HCT116 (cell line): Measurements from ENCODE around the gene NMRAL1. TPM values are rescaled to one million over a fixed set of nuclear protein-coding genes. Genes with fewer than 3 reads are reported as not detected.

Experiments
- ATAC-seq: fragments of 200-7000 bp; cut with Tn5 transposase; 2 replicates; pipeline ENCODE4 v1.9.1; 2020; ENCODE audit warnings: mild to moderate bottlenecking, moderate library complexity
- BruUV-seq: library from RNA; stranded (reverse); fragments of 400-500 nt; replicated peaks from 2 replicates; lab custom pipeline; 2021; lab: Mats Ljungman, UMichigan
- CTCF ChIA-PET: fragments of 300-600 bp; sonication (Branson Sonifier 250); formaldehyde crosslinking; loops from one replicate; lab custom pipeline; 2021; ENCODE audit warnings: antibody characterized with exemption; lab: Charles Lee
- POLR2A ChIA-PET: fragments of 300-600, 350-600 bp; sonication (Branson Sonifier 250); formaldehyde crosslinking; loops from one replicate; lab custom pipeline; 2021; ENCODE audit warnings: antibody characterized with exemption; lab: Charles Lee
- RAD21 ChIA-PET, 2 experiments: fragments of 300-600 bp; sonication (Branson Sonifier 250); formaldehyde crosslinking; loops; one replicate each; lab custom pipeline; 2023; ENCODE audit warnings: low total read pairs in 2 of 2; ENCODE audit not compliant: uncharacterized antibody in 2 of 2, unreplicated experiment in 2 of 2, low non-redundant PET in 1 of 2; lab: Charles Lee
- DNase-seq: peaks from one replicate; pipeline ENCODE4 v3.0.0-alpha.2; 2010; ENCODE audit warnings: low read depth, low spot score
- H2AFZ ChIP-seq: fragments of 200-600 bp; shearing (Covaris generic), sonication (generic); 2 replicates; pipeline ENCODE4 v1.6.1; 2017; ENCODE audit warnings: low read depth, mixed run types, mixed read lengths, antibody characterized with exemption, low read length; ENCODE audit not compliant: poor library complexity, severe bottlenecking
- H3K27ac ChIP-seq: 2 replicates; pipeline ENCODE4 v1.5.1; 2012; ENCODE audit warnings: low read depth, low read length
- H3K27me3 ChIP-seq: fragments of 200-600 bp; sonication (generic); 2 replicates; pipeline ENCODE4 v1.6.1; 2016; ENCODE audit warnings: mixed run types, low read length, mixed read lengths; ENCODE audit not compliant: insufficient read depth
- H3K36me3 ChIP-seq, 2 experiments: fragments of 200-500 bp in 1 of 2; fragments of 200-600 bp in 1 of 2; sonication (Bioruptor generic) in 1 of 2; sonication (generic) in 1 of 2; 2 replicates each; pipeline versions ENCODE4 v1.5.1 to v1.6.1; 2014 to 2016; ENCODE audit warnings: low read length in 2 of 2, inconsistent platforms in 1 of 2, mixed read lengths in 1 of 2, mixed run types in 1 of 2; ENCODE audit not compliant: insufficient read depth in 2 of 2, control insufficient read depth in 1 of 2
- H3K4me1 ChIP-seq, 2 experiments: fragments of 200-600 bp in 1 of 2; sonication (generic) in 1 of 2; 2 replicates each; pipeline versions ENCODE4 v1.5.1 to v1.6.1; 2012 to 2017; ENCODE audit warnings: low read length in 2 of 2, inconsistent platforms in 1 of 2, mild to moderate bottlenecking in 1 of 2, mixed read lengths in 1 of 2, mixed run types in 1 of 2, moderate library complexity in 1 of 2; ENCODE audit not compliant: insufficient read depth in 2 of 2, control insufficient read depth in 1 of 2
- H3K4me2 ChIP-seq: fragments of 200-600 bp; sonication (generic); 2 replicates; pipeline ENCODE4 v1.6.1; 2017; ENCODE audit warnings: mixed run types, low read length, mixed read lengths
- H3K4me3 ChIP-seq, 2 experiments: fragments of 200-600 bp in 1 of 2; sonication (generic) in 1 of 2; replicated peaks in 1 of 2; 2 replicates each; pipeline ENCODE4 v1.5.1; 2011 to 2016; ENCODE audit warnings: low read length in 2 of 2, control low read depth in 1 of 2, low read depth in 1 of 2, mild to moderate bottlenecking in 1 of 2, mixed read lengths in 1 of 2, mixed run types in 1 of 2
- H3K79me2 ChIP-seq: fragments of 200-600 bp; sonication (generic); 2 replicates; pipeline ENCODE4 v1.6.1; 2017; ENCODE audit warnings: mild to moderate bottlenecking, mixed run types, low read length, moderate library complexity, mixed read lengths; ENCODE audit not compliant: insufficient read depth
- H3K9ac ChIP-seq: fragments of 200-600 bp; sonication (generic); 2 replicates; pipeline ENCODE4 v1.6.1; 2016; ENCODE audit warnings: low read length, mixed read lengths
- H3K9me2 ChIP-seq: fragments of 200-600 bp; sonication (generic), shearing (Covaris generic); 2 replicates; pipeline ENCODE4 v1.6.1; 2017; ENCODE audit warnings: mixed run types, mild to moderate bottlenecking, moderate library complexity; ENCODE audit not compliant: insufficient read depth
- H3K9me3 ChIP-seq, 2 experiments: fragments of 200-500 bp in 1 of 2; fragments of 200-600 bp in 1 of 2; sonication (Bioruptor generic) in 1 of 2; sonication (generic) in 1 of 2; 2 replicates each; pipeline ENCODE4 v1.6.1; 2014 to 2017; ENCODE audit warnings: low read length in 2 of 2, mixed read lengths in 2 of 2, inconsistent platforms in 1 of 2, low read depth in 1 of 2, mild to moderate bottlenecking in 1 of 2, mixed run types in 1 of 2, moderate library complexity in 1 of 2; ENCODE audit not compliant: control insufficient read depth in 1 of 2, insufficient read depth in 1 of 2
- H4K20me1 ChIP-seq: fragments of 200-600 bp; sonication (generic), shearing (Covaris generic); 2 replicates; pipeline ENCODE4 v1.6.1; 2017; ENCODE audit warnings: mixed run types, mild to moderate bottlenecking, moderate library complexity; ENCODE audit not compliant: insufficient read depth
- ATF3 ChIP-seq: IDR thresholded peaks from 2 replicates; pipeline ENCODE4 v1.6.1; 2012
- EGR1 ChIP-seq: IDR thresholded peaks from 2 replicates; pipeline ENCODE4 v1.6.1; 2012; ENCODE audit warnings: low read depth
- ELF1 ChIP-seq: IDR thresholded peaks from 2 replicates; pipeline ENCODE4 v1.6.1; 2012; ENCODE audit warnings: low read depth, borderline replicate concordance
- EZH2phosphoT487 ChIP-seq: fragments of 200-600 bp; IDR thresholded peaks from 2 replicates; pipeline ENCODE4 v1.6.1; 2018; ENCODE audit warnings: antibody characterized with exemption, borderline replicate concordance
- JUND ChIP-seq: IDR thresholded peaks from 2 replicates; pipeline ENCODE4 v1.6.1; 2012
- MAX ChIP-seq: IDR thresholded peaks from 2 replicates; pipeline ENCODE4 v1.6.1; 2012
- POLR2AphosphoS5 ChIP-seq: IDR thresholded peaks from 2 replicates; pipeline ENCODE4 v1.6.1; 2011; ENCODE audit warnings: mild to moderate bottlenecking, low read depth, low read length, moderate library complexity
- RAD21 ChIP-seq: IDR thresholded peaks from 2 replicates; pipeline ENCODE4 v1.6.1; 2012; ENCODE audit warnings: low read depth, mild to moderate bottlenecking
- SIN3A ChIP-seq: IDR thresholded peaks from 2 replicates; pipeline ENCODE4 v1.6.1; 2012; ENCODE audit warnings: low read depth
- YY1 ChIP-seq: IDR thresholded peaks from 2 replicates; pipeline ENCODE4 v1.6.1; 2011; ENCODE audit warnings: low read length, low read depth, moderate library complexity, mild to moderate bottlenecking; ENCODE audit not compliant: insufficient replicate concordance; ENCODE audit errors: extremely low read depth
- ZNF274 ChIP-seq: fragments of 200-500 bp; sonication (Bioruptor generic); IDR thresholded peaks from 2 replicates; pipeline ENCODE4 v1.6.1; 2014; ENCODE audit warnings: mild to moderate bottlenecking, low read depth, low read length, inconsistent platforms
- intact Hi-C: fragments of 100-400 bp; cut with micrococcal nuclease; formaldehyde crosslinking; loops from 2 replicates; pipeline ENCODE4 v1.10.0; 2022
- total RNA-seq: library from RNA; stranded (reverse); gene quantifications from one replicate; pipeline ENCODE4 v1.2.1, GENCODE V29; 2021; ENCODE audit not compliant: unreplicated experiment
- TF ChIP-seq, protein P1 (sequence below): IDR thresholded peaks from 2 replicates; pipeline ENCODE4 v1.6.1; 2011; ENCODE audit warnings: mild to moderate bottlenecking, low read length, moderate library complexity; ENCODE audit not compliant: insufficient replicate concordance; ENCODE audit errors: extremely low read depth
- TF ChIP-seq, protein P2 (sequence below): IDR thresholded peaks from 2 replicates; pipeline ENCODE4 v1.6.1; 2012; ENCODE audit warnings: low read depth

NMRAL1 gene
- total RNA-seq, 1 experiment from 2014 or later = 76.7 TPM

DNA sequence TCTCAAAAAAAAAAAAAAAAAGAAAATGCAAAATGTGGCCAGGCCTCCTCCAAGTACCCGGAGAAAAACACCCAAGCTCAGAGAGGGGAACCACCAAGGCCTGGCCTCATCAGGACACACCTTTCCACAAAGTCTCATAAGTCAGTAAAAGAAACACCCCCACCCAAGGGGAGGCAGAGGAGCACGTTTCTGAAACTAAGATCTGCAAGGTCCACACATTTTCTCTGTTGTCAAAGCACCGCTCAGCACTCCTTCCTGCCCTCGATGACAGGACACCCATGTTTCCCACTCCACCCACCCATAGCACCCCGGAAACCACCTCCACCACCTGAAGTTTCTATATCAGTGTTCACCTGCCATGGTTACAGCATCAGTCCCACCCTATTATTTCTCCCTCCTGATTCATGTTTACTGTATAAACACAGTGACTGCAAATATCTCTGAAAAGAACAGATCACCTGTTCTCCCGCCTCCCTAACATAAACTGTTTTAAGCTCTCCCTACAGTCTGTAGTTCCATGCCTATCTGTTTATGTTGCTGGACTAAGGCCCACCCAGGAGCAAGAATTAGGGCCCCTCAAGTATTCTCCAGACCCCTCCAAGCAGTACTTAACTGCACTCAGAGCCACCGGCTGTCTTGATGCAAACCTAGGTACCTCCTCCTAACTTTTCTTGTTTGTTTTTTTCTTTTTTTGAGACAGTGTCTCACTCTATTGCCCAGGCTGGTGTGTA is 60.1 kb downstream of the NMRAL1 start:
- Histone ChIP-seq H3K4me2 (peak overlapping the region; percentile 90; the same call in 1 of the 2 replicates), H2AFZ (no peak overlapping the region), H3K4me3 (no peak overlapping the region), H3K27ac (no peak overlapping the region), H3K79me2 (peaks cover 16% of the 10 kb centered on the region), H3K36me3 (no peaks in the 10 kb centered on the region), H3K9me2 (no peaks in the 10 kb centered on the region), H3K27me3 (no peaks in the 10 kb centered on the region), H4K20me1 (no peaks in the 10 kb centered on the region), H3K9me3 (no peaks in the 10 kb centered on the region), H3K9ac (no peak overlapping the region), H3K4me1 (peaks cover 10 to 14% of the 10 kb centered on the region in 2 experiments; a peak in 3 of 4 replicates)
- TF ChIP-seq POLR2AphosphoS5 (no peak), MAX (no peak)
- no TSS peak for BruUV-seq
- ATAC-seq (no peak), DNase-seq (no peak)
- intact Hi-C loops = no loop called here
- ChIA-PET POLR2A (interaction anchor here (0.8 to 1.0 kb wide), 2 partner anchors 10 to 80 kb away, joined by 3 read pairs; no protein-coding TSS in a partner anchor), CTCF (interaction anchor here (1.4 to 2.0 kb wide), 2 partner anchors 11 to 160 kb away, joined by 3 to 6 read pairs; no protein-coding TSS in a partner anchor), RAD21 (no interaction called here)

- H3K4me1 ChIP-seq = peaks cover 10 to 14% of the 10 kb centered on the region in 2 experiments; a peak in 3 of 4 replicates
- H3K79me2 ChIP-seq = peaks cover 16% of the 10 kb centered on the region
- ChIA-PET CTCF (no interaction called here), RAD21 (no interaction called here), POLR2A (no interaction called here)
- no peak for ATAC-seq
- H2AFZ ChIP-seq = no peak overlapping the region
- H3K27me3 ChIP-seq = no peaks in the 10 kb centered on the region
- H3K4me2 ChIP-seq = no peak overlapping the region
- no peak overlapping the region for H3K9ac ChIP-seq
- H3K4me3 ChIP-seq = no peak overlapping the region
- no peaks in the 10 kb centered on the region; a peak in 1 of 4 replicates for H3K36me3 ChIP-seq
- H3K9me2 ChIP-seq = no peaks in the 10 kb centered on the region
- intact Hi-C loops = no loop called here
- no peak for DNase-seq
- H3K9me3 ChIP-seq = no peaks in the 10 kb centered on the region
- no TSS peak for BruUV-seq
- no peak overlapping the region for H3K27ac ChIP-seq
- H4K20me1 ChIP-seq = no peaks in the 10 kb centered on the region
- TF ChIP-seq ATF3 (no peak), JUND (no peak), SIN3A (no peak), RAD21 (no peak), EZH2phosphoT487 (no peak), YY1 (no peak), EGR1 (no peak), POLR2AphosphoS5 (no peak), ELF1 (no peak), ZNF274 (no peak)
- TF ChIP-seq, protein P1, sequence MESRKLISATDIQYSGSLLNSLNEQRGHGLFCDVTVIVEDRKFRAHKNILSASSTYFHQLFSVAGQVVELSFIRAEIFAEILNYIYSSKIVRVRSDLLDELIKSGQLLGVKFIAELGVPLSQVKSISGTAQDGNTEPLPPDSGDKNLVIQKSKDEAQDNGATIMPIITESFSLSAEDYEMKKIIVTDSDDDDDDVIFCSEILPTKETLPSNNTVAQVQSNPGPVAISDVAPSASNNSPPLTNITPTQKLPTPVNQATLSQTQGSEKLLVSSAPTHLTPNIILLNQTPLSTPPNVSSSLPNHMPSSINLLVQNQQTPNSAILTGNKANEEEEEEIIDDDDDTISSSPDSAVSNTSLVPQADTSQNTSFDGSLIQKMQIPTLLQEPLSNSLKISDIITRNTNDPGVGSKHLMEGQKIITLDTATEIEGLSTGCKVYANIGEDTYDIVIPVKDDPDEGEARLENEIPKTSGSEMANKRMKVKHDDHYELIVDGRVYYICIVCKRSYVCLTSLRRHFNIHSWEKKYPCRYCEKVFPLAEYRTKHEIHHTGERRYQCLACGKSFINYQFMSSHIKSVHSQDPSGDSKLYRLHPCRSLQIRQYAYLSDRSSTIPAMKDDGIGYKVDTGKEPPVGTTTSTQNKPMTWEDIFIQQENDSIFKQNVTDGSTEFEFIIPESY = no peak
- TF ChIP-seq, protein P2, sequence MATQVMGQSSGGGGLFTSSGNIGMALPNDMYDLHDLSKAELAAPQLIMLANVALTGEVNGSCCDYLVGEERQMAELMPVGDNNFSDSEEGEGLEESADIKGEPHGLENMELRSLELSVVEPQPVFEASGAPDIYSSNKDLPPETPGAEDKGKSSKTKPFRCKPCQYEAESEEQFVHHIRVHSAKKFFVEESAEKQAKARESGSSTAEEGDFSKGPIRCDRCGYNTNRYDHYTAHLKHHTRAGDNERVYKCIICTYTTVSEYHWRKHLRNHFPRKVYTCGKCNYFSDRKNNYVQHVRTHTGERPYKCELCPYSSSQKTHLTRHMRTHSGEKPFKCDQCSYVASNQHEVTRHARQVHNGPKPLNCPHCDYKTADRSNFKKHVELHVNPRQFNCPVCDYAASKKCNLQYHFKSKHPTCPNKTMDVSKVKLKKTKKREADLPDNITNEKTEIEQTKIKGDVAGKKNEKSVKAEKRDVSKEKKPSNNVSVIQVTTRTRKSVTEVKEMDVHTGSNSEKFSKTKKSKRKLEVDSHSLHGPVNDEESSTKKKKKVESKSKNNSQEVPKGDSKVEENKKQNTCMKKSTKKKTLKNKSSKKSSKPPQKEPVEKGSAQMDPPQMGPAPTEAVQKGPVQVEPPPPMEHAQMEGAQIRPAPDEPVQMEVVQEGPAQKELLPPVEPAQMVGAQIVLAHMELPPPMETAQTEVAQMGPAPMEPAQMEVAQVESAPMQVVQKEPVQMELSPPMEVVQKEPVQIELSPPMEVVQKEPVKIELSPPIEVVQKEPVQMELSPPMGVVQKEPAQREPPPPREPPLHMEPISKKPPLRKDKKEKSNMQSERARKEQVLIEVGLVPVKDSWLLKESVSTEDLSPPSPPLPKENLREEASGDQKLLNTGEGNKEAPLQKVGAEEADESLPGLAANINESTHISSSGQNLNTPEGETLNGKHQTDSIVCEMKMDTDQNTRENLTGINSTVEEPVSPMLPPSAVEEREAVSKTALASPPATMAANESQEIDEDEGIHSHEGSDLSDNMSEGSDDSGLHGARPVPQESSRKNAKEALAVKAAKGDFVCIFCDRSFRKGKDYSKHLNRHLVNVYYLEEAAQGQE = no peak
Observed at GRCh38 chr16:4412854-4413253, 61.6 kb downstream of the NMRAL1 start.
